Fibroblast of skin of right quadriceps (primary cell): ENCODE measurements around the gene SDK1.

Experiments
- DNase-seq: peaks from one replicate; pipeline ENCODE4 v3.0.0-alpha.2; 2013

Gene SDK1

GRCh38 chr7:4268040-4268965 lies 967.3 kb downstream of the SDK1 start:
- no peak for DNase-seq

DNA sequence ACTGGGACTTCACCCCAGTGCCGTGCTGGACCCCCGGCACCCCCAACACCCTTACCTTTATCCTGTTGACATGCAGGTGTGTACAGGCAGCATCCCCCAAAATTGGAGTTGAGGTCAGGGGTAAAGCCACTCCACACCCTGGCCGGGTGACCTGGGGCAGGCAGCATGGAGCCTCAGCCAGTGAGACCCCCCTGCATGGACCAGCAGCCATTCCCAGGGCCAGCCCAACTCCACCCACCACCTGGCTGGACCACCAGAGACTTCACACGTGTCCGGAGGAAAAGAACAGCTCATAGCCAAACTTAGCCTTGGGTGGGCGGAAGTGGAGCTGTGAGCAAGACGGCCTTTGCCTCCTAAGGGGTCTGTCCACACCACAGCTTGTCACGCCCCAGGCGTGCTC lies 968.0 kb downstream of the SDK1 start:
- DNase-seq = no peak

DNA sequence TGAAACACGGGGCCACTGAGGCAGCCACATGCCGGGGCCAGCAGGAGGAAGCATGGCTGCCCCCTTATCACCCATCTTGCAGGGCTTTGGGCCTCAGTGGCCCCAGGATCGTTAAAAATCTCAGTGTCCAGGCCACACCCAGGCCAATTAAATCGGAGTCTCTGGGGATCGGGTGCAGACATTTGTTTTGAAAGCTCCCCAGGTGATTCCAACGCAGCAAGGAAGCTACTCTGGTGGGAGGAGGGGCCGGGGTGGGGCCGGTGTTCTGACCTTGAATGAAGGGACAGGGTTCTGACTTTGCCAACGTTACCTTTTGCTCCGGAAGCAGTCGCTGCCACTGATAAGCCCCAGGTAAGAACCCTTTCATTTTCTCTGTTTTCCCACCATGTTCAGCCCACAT lies 968.7 kb downstream of the SDK1 start:
- DNase-seq = no peak

GRCh38 chr7:4270268-4270667 lies 969.2 kb downstream of the SDK1 start:
- no peak for DNase-seq

DNA sequence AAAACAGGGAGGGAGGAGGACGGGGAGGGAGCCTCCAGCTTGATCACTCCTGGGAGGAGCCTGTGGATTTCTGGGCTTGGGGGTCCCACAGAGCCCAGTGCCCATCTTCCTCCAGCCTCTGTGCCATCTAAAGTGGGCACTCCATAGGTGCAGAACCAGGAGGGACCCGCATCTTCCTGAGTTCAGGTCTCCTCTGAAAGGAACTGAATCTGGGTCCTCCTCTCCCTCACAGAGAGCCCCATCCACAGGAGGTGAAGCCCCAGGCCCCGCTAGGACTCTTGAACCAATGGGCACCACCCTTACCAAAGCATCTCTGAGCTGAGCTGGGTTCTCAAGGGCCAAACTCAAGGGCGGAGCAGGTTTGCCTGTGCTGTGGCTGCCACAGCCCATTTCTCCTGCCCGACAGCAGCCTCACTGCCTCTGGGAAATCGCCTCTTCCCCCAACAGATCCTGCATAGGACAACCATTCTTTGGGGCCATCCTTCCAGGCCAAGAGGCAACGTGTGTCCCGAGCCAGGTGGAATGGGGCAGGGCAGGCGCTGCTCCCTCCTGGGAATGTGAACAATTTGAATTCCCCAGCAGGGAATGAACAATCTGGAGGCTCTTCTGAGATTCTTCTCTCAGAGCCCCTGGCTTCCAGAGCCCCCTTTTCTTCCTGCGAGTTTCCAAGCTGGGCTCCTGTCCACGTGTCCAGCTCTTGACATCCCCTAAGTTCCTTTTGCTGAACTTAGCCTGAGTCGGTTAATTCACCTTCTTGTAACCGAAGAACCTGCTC lies 970.1 kb downstream of the SDK1 start:
- DNase-seq = no peak

- no peak for DNase-seq
These were observed 970.6 kb downstream of the SDK1 start for GRCh38 chr7:4271716-4272015.

DNA sequence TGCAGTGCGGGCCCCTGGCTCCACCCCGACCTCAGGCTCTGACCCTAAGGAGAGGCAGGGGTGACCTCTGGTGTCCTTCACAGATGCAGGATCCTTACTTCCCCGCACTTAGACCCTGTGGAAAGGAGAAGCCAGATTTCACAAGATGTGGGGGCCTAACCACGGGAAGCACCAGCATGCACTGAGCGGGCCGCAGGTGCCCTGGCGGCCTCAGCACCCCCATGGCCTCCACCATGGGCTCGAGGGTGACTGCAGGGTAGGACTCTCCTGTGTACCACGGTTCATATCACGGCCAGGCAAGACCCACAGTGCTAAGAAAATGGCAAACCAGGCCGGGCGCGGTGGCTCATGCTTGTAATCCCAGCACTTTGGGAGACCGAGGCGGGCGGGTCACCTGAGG lies 971.1 kb downstream of the SDK1 start:
- DNase-seq = no peak

DNA sequence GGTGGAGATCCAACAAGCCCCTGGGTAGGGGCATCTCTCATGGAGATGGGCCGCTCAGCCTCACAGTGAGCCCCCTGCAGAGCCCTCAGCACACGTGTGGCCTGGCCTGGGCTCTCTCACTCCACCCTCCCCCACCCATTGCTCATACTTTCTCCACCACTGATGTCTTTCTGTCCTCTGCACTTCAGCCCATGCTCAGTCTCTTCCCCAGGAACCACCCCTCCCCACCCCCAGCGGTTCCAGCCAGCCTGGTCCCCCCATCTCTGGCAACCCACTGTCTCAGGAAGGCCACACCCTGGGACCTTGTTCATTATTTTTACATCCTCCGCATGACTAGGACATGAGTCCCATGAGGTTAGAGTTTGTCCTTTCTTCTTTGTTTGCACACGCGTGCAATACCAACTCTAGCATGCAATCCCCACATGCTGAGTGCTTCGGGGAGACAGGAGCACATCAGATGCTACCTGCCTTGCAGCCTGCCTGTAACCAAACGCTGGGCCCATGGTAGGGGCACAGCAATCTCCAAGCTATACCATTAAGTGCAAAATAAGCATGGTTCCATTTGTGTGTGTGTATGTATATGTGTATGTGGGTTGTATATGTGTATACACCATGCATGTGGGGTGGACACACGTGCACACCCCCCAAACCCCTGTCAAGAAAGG lies 972.6 kb downstream of the SDK1 start:
- DNase-seq = no peak

DNA sequence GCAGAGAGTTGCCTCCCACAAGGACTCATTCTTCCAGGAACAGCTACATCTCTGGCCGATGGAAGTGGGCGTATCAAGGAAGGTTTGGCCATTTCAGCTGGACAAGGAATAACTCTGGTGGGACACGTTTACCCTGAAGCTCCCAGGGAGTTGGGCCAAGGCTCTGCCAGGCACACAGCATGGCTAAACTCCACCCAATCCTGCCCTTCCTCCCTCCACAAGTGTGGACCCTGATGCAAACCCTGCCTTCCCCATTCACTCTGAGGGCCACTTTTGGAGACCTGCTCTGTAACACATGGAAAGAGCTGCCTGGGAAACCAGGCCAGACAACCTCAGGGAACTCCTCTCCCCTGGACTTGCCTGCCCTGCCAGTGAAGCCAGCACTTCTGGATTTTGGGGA lies 973.2 kb downstream of the SDK1 start:
- DNase-seq = no peak

- no peak for DNase-seq
These were observed 976.9 kb downstream of the SDK1 start for GRCh38 chr7:4277936-4278335.

- DNase-seq = no peak
These were observed 978.2 kb downstream of the SDK1 start for GRCh38 chr7:4279216-4279615.

DNA sequence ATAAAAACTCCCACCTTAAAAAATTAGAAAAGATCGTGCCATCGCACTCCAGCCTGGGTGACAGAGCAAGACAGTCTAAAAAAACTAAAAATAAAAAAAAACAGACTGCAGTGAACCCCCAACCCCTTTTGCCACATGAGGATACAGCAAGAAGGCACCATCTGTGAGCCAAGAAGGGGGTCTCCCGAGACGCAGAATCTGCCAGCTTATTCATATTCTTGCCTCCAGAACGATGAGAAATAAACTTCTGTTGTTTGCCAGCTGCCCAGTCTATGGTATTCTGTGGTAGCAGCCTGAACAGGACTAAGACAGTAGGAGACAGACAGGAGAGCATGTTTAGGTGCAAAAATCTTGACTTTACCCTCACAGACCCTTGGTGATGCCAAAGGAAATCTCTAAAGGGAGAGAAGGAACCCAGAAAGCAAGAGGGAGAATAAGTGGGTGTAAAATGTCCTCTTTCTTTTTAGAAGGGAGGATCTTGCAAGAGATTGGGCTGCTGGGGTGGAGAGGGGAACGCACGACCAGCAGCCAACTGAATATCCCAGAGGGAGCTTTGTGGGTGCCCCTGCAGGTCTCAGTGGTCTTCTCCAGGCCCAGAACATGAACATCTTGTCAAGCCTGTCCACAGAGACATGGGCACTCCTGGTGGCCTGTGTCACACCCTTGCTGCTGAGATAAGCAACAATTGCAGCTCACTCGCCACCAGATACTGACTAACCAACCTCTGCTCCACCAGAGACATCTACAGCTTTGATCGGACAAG lies 980.4 kb downstream of the SDK1 start:
- no peak for DNase-seq

- no peak for DNase-seq
These were observed 981.6 kb downstream of the SDK1 start for GRCh38 chr7:4282434-4283223.

DNA sequence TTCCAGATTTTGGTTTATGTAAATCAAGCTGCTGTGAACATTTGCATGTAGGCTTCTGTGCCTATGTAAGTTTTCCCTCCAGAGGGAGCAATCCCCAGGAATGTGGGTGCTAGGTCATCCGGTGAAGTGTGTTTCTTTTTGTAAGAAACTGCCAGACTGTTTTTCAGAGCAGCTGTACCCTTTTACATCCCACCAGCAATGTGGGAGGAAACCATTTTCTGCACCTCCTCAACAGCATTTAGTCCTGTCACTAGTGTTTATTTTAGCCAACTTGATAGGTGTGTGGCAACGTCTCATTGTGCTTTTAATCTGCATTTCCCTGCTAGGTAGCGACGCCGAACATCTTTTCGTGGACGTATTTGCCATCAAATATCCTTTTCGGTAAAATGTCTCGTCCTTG lies 985.3 kb downstream of the SDK1 start:
- DNase-seq = no peak

- DNase-seq = no peak
These were observed 987.8 kb downstream of the SDK1 start for GRCh38 chr7:4288791-4289394.

GRCh38 chr7:4297165-4297917 lies 996.3 kb downstream of the SDK1 start:
- no peak for DNase-seq

- DNase-seq = no peak
These were observed 996.8 kb downstream of the SDK1 start for GRCh38 chr7:4297918-4298219.

- no peak for DNase-seq
These were observed 998.4 kb downstream of the SDK1 start for GRCh38 chr7:4299431-4299830.

DNA sequence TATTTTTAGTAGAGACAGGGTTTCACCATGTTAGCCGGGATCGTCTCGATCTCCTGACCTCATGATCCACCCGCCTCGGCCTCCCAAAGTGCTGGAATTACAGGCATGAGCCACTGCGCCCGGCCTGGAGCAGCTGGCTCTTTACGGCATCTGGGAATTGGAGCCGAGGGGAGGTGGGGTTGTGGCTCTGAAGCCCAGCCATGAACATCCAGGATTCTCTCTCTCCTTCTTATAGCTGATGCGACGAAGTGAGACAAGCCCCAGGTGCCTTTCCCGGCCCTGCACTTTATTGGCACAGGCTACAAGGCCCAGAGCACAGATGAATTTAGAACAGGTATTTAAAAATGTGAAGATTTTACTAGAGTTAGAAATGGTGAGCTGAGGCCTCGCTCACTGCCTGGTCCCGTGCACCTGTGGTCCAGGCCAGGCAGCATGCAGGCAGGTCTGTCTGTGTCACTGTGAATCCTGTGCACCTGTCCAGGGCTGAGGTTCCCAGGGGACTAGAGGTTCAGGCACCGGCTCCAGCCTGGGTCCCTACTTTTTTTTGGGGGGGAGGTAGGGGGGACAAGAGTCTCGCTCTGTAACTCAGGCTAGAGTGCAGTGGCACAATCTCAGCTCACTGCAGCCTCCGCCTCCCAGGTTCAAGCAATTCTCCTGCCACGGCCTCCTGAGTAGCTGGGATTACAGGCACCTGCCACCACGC lies 1001.3 kb downstream of the SDK1 start:
- DNase-seq = no peak
